K562 (cell line): ENCODE measurements around the gene PLIN5. TPM values are rescaled to one million over a fixed set of nuclear protein-coding genes. Genes with fewer than 3 reads are reported as not detected.
A peak's percentile ranks its signal among the peaks of the same experiment; 100 is the strongest.

Experiments used
- ELF1 ChIP-seq: fragments of 200-800 bp; sonication (Bioruptor generic); IDR thresholded peaks from 2 replicates; pipeline ENCODE4 v1.6.1; 2016; ENCODE audit warnings: missing genetic modification characterization, missing compliant biosample characterization
- PHTF2 ChIP-seq: fragments of 250-450 bp; sonication (Bioruptor Pico); IDR thresholded peaks from 2 replicates; pipeline ENCODE4 v1.5.0; 2021; ENCODE audit warnings: mild to moderate bottlenecking
- TGIF2 ChIP-seq: sonication (generic); formaldehyde crosslinking; IDR thresholded peaks from 2 replicates; pipeline ENCODE4 v1.8.1; 2022; ENCODE audit warnings: mild to moderate bottlenecking, missing genetic modification reagents, moderate library complexity
- THRAP3 ChIP-seq: fragments of 450-650 bp; IDR thresholded peaks from 2 replicates; pipeline ENCODE4 v1.6.1; 2016; ENCODE audit warnings: mild to moderate bottlenecking, inconsistent platforms, borderline replicate concordance
- ZNF282 ChIP-seq: sonication (generic); formaldehyde crosslinking; IDR thresholded peaks from 2 replicates; pipeline ENCODE4 v1.8.1; 2023; ENCODE audit warnings: missing genetic modification reagents
- ZZZ3 ChIP-seq: fragments of 450-650 bp; IDR thresholded peaks from 2 replicates; pipeline ENCODE4 v1.6.1; 2016; ENCODE audit warnings: antibody characterized with exemption, mild to moderate bottlenecking, moderate library complexity
- polyA plus RNA-seq, 8 experiments: library from polyadenylated mRNA; depleted of rRNA in 4 of 8; stranded (reverse) in 5 of 8; unstranded in 3 of 8; fragments of >200 nt; fragmentation: Nextera tagmentation in 2 of 8; fragmentation: Illumina TruSeq in 1 of 8; extraction: Ambion mirVana in 2 of 8; extraction: Trizol in 1 of 8; gene quantifications; 2 replicates each; pipeline versions ENCODE4 v1.2.1 to v1.2.3, GENCODE V29; 2011 to 2014; ENCODE audit warnings: inconsistent platforms in 1 of 8, missing spikeins in 1 of 8
- total RNA-seq, 7 experiments: library from RNA; depleted of rRNA in 6 of 7; stranded (reverse); fragments of >200 nt in 6 of 7; fragmentation: Illumina TruSeq in 2 of 7; extraction: Trizol in 2 of 7; gene quantifications; 2 replicates each; pipeline versions ENCODE4 v1.2.1 to v1.2.3, GENCODE V29; 2011 to 2021; ENCODE audit warnings: low replicate concordance in 1 of 7
- TF ChIP-seq, protein P1 (sequence below), 3 experiments: fragments of 200-800 bp in 1 of 3; fragments of 250-450 bp in 1 of 3; fragments of 450-650 bp in 1 of 3; sonication (Bioruptor Pico) in 1 of 3; sonication (Bioruptor generic) in 1 of 3; formaldehyde crosslinking in 1 of 3; IDR thresholded peaks; 2 replicates each; pipeline versions ENCODE4 v1.6.1 to v1.8.0; 2016 to 2022; ENCODE audit warnings: mild to moderate bottlenecking in 2 of 3, missing genetic modification characterization in 2 of 3, missing compliant biosample characterization in 1 of 3, moderate library complexity in 1 of 3

The PLIN5 gene
- total and polyA plus RNA-seq, 9 of the 15 experiments (the other 6 are each of a cell fraction or from before 2014, with no cell fraction given): 0.04 to 1.3 (median 0.50) TPM

DNA sequence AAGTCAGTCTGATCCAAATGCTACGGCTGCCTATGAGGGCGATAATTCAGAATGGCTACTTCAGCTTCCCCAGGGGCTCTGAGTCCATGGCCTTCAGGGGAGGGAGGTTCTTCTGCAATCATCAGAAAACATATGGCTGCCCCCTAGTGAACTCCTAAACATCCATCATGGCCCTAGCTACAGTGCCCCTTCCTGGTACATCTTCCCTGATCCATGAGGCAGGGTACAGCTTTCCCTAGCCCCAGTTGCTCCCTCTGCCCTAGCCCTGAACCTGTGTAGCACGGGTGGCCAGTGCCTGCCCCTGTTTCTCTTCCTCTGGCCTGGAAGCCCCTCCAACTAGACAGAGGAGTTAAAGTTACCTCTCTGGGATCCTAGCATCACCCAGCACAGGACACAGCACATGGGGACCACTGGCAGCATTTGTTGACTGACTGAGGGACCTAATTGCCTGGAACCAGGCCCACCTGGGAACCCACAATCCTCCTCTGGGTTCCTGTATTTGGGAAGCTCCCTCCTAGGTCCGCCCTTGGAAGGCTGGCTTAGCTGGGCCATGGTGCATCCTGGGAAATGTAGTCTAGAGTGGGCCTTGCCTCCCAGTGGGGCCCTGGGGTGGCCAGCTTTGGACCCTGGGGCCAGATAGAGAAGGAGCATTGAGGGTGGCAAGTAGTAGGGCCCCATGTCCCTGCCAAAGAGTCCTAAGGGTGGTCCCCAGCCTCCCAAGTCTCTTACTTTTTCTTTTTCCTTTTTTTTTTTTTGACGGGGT lies 42.2 kb upstream of the PLIN5 start (continued):
- TF ChIP-seq TGIF2 (CRISPR knock-in tag) (no peak), PHTF2 (CRISPR knock-in tag) (no peak), ZNF282 (CRISPR knock-in tag) (no peak), ELF1 (tag) (0 out of 2 replicates have a peak, but pooled peaks have one; percentile 36), ZZZ3 (no peak), THRAP3 (no peak)
- TF ChIP-seq, protein P1, sequence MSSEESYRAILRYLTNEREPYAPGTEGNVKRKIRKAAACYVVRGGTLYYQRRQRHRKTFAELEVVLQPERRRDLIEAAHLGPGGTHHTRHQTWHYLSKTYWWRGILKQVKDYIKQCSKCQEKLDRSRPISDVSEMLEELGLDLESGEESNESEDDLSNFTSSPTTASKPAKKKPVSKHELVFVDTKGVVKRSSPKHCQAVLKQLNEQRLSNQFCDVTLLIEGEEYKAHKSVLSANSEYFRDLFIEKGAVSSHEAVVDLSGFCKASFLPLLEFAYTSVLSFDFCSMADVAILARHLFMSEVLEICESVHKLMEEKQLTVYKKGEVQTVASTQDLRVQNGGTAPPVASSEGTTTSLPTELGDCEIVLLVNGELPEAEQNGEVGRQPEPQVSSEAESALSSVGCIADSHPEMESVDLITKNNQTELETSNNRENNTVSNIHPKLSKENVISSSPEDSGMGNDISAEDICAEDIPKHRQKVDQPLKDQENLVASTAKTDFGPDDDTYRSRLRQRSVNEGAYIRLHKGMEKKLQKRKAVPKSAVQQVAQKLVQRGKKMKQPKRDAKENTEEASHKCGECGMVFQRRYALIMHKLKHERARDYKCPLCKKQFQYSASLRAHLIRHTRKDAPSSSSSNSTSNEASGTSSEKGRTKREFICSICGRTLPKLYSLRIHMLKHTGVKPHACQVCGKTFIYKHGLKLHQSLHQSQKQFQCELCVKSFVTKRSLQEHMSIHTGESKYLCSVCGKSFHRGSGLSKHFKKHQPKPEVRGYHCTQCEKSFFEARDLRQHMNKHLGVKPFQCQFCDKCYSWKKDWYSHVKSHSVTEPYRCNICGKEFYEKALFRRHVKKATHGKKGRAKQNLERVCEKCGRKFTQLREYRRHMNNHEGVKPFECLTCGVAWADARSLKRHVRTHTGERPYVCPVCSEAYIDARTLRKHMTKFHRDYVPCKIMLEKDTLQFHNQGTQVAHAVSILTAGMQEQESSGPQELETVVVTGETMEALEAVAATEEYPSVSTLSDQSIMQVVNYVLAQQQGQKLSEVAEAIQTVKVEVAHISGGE (CRISPR knock-in tag; IDR thresholded peaks at IDR 0.05): no peak
